ENCODE measurements around the gene SELENOV. TPM values are rescaled to one million over a fixed set of nuclear protein-coding genes. Genes with fewer than 3 reads are reported as not detected.

SELENOV gene
- polyA plus RNA-seq, 3 donors = 3.6 to 7.6 (median 3.8) TPM

GRCh38 chr19:39554701-39555311 is 39.9 kb downstream of the SELENOV start:
- DNase-seq (ENCODE audit: low read depth in 3 of 3, low spot score in 2 of 3) = no peak

- DNase-seq (ENCODE audit: low read depth in 3 of 3, low spot score in 2 of 3) = no peak
Observed at GRCh38 chr19:39555883-39556282, 40.9 kb downstream of the SELENOV start.

GRCh38 chr19:39557811-39558623 is 43.1 kb downstream of the SELENOV start:
- no peak for DNase-seq (ENCODE audit: low read depth in 3 of 3, low spot score in 2 of 3)

GRCh38 chr19:39558624-39559117 is 43.7 kb downstream of the SELENOV start:
- DNase-seq (ENCODE audit: low read depth in 3 of 3, low spot score in 2 of 3) = no peak

- no peak for DNase-seq (ENCODE audit: low read depth in 3 of 3, low spot score in 2 of 3)
Observed at GRCh38 chr19:39563408-39563807, 48.5 kb downstream of the SELENOV start.

GRCh38 chr19:39566064-39566463 is 51.1 kb downstream of the SELENOV start:
- no peak for DNase-seq (ENCODE audit: low read depth in 3 of 3, low spot score in 2 of 3)

GRCh38 chr19:39568604-39569003 is 53.7 kb downstream of the SELENOV start:
- DNase-seq (ENCODE audit: low read depth in 3 of 3, low spot score in 2 of 3) = no peak

Other genes starting within 250 kb of the SELENOV start
- gene IFNL2, start 246.7 kb upstream of the SELENOV start, polyA plus RNA-seq (ENCODE audit: insufficient read length in 3 of 3) = not detected
- gene IFNL1, start 218.7 kb upstream of the SELENOV start, polyA plus RNA-seq (ENCODE audit: insufficient read length in 3 of 3) = not detected
- 1 to 10 TPM in 2 of 3 donors, under 1 TPM in 1; 0.80 to 1.1 (median 1.1) TPM for gene LRFN1, start 194.3 kb upstream of the SELENOV start, polyA plus RNA-seq (ENCODE audit: insufficient read length in 3 of 3)
- 10 to 100 TPM; 28.3 to 31.4 (median 28.6) TPM for gene GMFG, start 179.1 kb upstream of the SELENOV start, polyA plus RNA-seq (ENCODE audit: insufficient read length in 3 of 3)
- gene SAMD4B, start 172.7 kb upstream of the SELENOV start, polyA plus RNA-seq (ENCODE audit: insufficient read length in 3 of 3) = 100 to 1,000 TPM in 1 of 3 donors, 10 to 100 TPM in 2; 85.3 to 101 (median 91.6) TPM
- 10 to 100 TPM; 73.5 to 73.8 (median 73.6) TPM for gene PAF1, start 124.0 kb upstream of the SELENOV start, polyA plus RNA-seq (ENCODE audit: insufficient read length in 3 of 3)
- gene MED29, start 123.8 kb upstream of the SELENOV start, polyA plus RNA-seq (ENCODE audit: insufficient read length in 3 of 3) = 10 to 100 TPM; 38.8 to 41.8 (median 39.4) TPM
- 10 to 100 TPM; 15.4 to 59.7 (median 26.1) TPM for gene ZFP36, start 108.3 kb upstream of the SELENOV start, polyA plus RNA-seq (ENCODE audit: insufficient read length in 3 of 3)
- 10 to 100 TPM; 53.2 to 68.0 (median 59.0) TPM for gene PLEKHG2, start 102.5 kb upstream of the SELENOV start, polyA plus RNA-seq (ENCODE audit: insufficient read length in 3 of 3)
- gene RPS16, start 79.2 kb upstream of the SELENOV start, polyA plus RNA-seq (ENCODE audit: insufficient read length in 3 of 3) = 1,000 to 10,000 TPM; 1,117 to 1,257 (median 1,239) TPM
- gene SUPT5H, start 69.6 kb upstream of the SELENOV start, polyA plus RNA-seq (ENCODE audit: insufficient read length in 3 of 3) = 100 to 1,000 TPM; 127 to 145 (median 141) TPM
- gene TIMM50, start 34.3 kb upstream of the SELENOV start, polyA plus RNA-seq (ENCODE audit: insufficient read length in 3 of 3) = 10 to 100 TPM; 67.3 to 77.8 (median 75.1) TPM
- under 1 TPM; 0.29 to 0.61 (median 0.55) TPM for gene DLL3, start 16.2 kb upstream of the SELENOV start, polyA plus RNA-seq (ENCODE audit: insufficient read length in 3 of 3)
- 1 to 10 TPM; 3.3 to 4.2 (median 4.0) TPM for gene EID2B, start 17.7 kb downstream of the SELENOV start, polyA plus RNA-seq (ENCODE audit: insufficient read length in 3 of 3)
- 10 to 100 TPM; 23.2 to 24.3 (median 24.3) TPM for gene EID2, start 25.0 kb downstream of the SELENOV start, polyA plus RNA-seq (ENCODE audit: insufficient read length in 3 of 3)
- gene LGALS13, start 87.4 kb downstream of the SELENOV start, polyA plus RNA-seq (ENCODE audit: insufficient read length in 3 of 3) = not detected
- not detected for gene LGALS16, start 140.8 kb downstream of the SELENOV start, polyA plus RNA-seq (ENCODE audit: insufficient read length in 3 of 3)
- gene LGALS14, start 189.3 kb downstream of the SELENOV start, polyA plus RNA-seq (ENCODE audit: insufficient read length in 3 of 3) = not detected
- gene CLC, start 222.9 kb downstream of the SELENOV start, polyA plus RNA-seq (ENCODE audit: insufficient read length in 3 of 3) = 1 to 10 TPM in 2 of 3 donors, under 1 TPM in 1; 0.97 to 5.5 (median 2.3) TPM

Data from right renal cortex interstitium (tissue), 3 donors.